ENCODE measurements around the gene APOM. TPM values are rescaled to one million over a fixed set of nuclear protein-coding genes. Genes with fewer than 3 reads are reported as not detected.

Gene APOM
- total RNA-seq, 4 donors from 2014 or later: 0.67 to 2.1 (median 1.1) TPM

DNA sequence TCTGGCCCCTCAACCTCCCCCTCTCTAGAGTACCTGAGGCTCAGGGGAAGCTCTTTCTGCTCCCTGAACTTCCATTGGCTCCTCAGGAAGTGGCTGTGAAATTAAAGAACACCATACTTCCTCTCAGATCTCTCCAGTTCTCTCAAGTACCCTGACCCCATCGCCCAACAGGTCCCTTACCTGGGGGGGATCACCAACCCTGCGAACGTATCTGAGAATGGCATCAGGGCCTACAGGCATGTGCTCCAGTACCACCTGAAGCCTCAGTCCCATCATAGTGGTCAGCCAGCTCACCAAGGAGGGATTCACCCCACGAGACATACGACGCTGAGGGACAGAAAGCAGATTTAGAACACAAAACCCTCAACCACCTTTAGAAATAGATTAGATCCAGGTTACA, 15.1 kb upstream of the APOM start:
- Histone ChIP-seq H3K27me3 (no peaks in the 10 kb centered on the region), H3K4me1 (no peaks in the 10 kb centered on the region), H3K27ac (no peak overlapping the region), H3K4me3 (no peak overlapping the region), H3K9me3 (no peaks in the 10 kb centered on the region), H3K36me3 (peaks cover 61 to 100% (median 70%) of the 10 kb centered on the region in 3 donors)
- WGBS, 2 donors: 98% methylated on average over 5 of the region's 6 CpGs
- intact Hi-C loops (cut with DNase I): no loop called here
- TF ChIP-seq, protein P1, sequence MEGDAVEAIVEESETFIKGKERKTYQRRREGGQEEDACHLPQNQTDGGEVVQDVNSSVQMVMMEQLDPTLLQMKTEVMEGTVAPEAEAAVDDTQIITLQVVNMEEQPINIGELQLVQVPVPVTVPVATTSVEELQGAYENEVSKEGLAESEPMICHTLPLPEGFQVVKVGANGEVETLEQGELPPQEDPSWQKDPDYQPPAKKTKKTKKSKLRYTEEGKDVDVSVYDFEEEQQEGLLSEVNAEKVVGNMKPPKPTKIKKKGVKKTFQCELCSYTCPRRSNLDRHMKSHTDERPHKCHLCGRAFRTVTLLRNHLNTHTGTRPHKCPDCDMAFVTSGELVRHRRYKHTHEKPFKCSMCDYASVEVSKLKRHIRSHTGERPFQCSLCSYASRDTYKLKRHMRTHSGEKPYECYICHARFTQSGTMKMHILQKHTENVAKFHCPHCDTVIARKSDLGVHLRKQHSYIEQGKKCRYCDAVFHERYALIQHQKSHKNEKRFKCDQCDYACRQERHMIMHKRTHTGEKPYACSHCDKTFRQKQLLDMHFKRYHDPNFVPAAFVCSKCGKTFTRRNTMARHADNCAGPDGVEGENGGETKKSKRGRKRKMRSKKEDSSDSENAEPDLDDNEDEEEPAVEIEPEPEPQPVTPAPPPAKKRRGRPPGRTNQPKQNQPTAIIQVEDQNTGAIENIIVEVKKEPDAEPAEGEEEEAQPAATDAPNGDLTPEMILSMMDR (IDR thresholded peaks at IDR 0.05): no peak
- no peak for TF ChIP-seq POLR2A (IDR thresholded peaks at IDR 0.05)
- DNase-seq: no peak

DNA sequence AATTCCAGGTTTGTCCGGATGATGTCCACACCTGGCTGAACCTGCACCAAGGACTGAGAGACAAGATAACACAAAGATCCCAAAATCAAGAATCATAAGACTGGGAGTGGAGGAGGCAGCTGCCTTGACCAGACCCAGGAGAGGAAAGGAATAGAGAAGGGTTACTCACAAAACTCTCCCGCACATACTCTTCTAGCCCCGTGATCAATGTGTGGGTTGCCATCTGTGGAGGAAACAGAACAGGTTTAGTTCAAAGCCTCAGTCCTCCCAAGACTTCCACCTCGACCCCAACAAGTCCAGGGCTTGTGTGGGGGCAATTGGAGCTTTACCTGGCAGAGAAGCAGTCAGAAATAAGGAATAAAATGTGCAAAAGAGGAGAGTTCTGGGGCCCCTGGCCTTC, 14.3 kb upstream of the APOM start:
- Histone ChIP-seq H3K4me3 (no peak overlapping the region), H3K27me3 (no peaks in the 10 kb centered on the region), H3K27ac (no peak overlapping the region), H3K9me3 (no peaks in the 10 kb centered on the region), H3K36me3 (peaks cover 54 to 100% (median 70%) of the 10 kb centered on the region in 3 donors), H3K4me1 (no peaks in the 10 kb centered on the region)
- no peak for DNase-seq
- intact Hi-C loops (cut with DNase I): no loop called here
- no peak for TF ChIP-seq POLR2A (IDR thresholded peaks at IDR 0.05)
- TF ChIP-seq, protein P1 (IDR thresholded peaks at IDR 0.05): no peak
- WGBS, 2 donors: 75 to 85% methylated on average over 4 of the region's 4 CpGs

DNA sequence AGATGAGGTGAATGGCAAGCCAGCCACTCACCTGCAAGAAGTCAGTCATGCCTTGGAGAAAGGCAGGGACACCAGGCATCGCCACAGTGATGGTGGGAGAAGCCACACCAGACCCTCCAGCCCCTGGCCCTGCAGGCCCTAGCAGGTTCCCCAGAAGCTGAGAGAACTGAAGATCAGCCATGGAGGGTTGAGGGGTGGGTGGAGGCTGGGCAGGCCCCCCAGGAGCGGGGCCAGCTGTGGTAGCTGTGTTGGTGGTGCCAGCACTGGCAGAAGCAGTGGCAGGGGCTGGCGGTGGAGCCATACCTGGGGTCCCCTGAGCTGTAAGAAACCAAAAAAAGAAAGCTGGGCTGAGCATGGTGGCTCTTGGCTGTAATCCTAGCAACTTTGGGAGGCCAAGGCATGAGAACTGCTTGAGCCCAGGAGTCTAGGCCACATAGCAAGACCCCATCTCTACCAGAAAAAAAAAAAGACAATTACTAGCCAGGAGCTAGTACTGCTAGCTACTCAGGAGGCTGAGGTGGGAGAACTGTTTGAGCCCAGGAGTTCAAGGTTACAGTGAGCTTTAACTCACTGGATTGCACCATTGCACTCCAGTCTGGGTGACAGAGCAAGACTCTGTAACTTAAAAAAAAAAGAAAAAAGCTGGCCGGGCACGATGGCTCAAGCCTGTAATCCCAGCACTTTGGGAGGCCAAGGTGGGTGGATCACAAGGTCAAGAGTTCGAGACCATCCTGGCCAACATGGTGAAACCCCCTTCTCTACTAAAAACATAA, 12.7 kb upstream of the APOM start:
- Histone ChIP-seq H3K27ac (no peak overlapping the region), H3K9me3 (no peaks in the 10 kb centered on the region), H3K36me3 (peaks cover 61 to 100% (median 70%) of the 10 kb centered on the region in 3 donors), H3K4me3 (no peak overlapping the region), H3K4me1 (no peaks in the 10 kb centered on the region), H3K27me3 (no peaks in the 10 kb centered on the region)
- TF ChIP-seq, protein P1 (IDR thresholded peaks at IDR 0.05): no peak
- no peak for TF ChIP-seq POLR2A (IDR thresholded peaks at IDR 0.05)
- 88 to 90% methylated on average over 6 of the region's 6 CpGs for WGBS, 2 donors
- intact Hi-C loops (cut with DNase I): no loop called here
- no peak for DNase-seq

DNA sequence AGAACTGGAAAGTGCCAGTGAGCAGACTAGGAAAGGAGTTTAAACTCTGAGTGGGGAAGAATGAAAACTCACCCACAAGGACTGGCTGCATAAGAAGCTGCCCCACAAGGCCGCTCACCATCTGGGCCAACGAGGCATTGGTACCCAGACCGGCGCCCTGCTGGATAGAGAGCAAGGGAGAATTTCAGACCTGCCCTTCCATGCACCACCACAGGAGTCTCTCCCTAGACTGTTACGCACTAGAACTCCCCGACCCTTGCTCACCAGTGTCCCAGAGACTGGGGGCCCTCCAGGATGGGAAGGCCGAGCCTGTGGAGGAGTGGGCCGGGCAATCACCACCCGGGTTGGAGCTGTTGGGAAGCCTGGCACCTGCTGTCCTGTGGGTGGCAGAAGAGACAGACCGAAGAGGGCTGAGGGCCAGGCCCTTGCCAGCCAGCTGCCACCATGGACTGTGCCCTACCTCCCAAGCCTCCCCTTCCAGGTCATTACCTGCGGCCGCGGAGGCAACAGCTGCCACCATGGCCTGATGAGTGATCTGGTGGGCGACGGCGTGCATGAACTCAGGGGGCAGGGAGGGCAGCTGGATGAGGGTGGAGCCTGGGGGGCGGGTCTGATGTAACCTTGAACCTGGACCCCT, 11.8 kb upstream of the APOM start:
- Histone ChIP-seq H3K4me3 (no peak overlapping the region), H3K9me3 (no peaks in the 10 kb centered on the region), H3K4me1 (no peaks in the 10 kb centered on the region), H3K27ac (no peak overlapping the region), H3K36me3 (peaks cover 68 to 100% (median 80%) of the 10 kb centered on the region in 3 donors), H3K27me3 (no peaks in the 10 kb centered on the region)
- DNase-seq: no peak
- TF ChIP-seq, protein P1 (IDR thresholded peaks at IDR 0.05): no peak
- TF ChIP-seq POLR2A (IDR thresholded peaks at IDR 0.05): no peak
- WGBS, 2 donors: 81 to 93% methylated on average over 9 of the region's 17 CpGs
- intact Hi-C loops (cut with DNase I): no loop called here

DNA sequence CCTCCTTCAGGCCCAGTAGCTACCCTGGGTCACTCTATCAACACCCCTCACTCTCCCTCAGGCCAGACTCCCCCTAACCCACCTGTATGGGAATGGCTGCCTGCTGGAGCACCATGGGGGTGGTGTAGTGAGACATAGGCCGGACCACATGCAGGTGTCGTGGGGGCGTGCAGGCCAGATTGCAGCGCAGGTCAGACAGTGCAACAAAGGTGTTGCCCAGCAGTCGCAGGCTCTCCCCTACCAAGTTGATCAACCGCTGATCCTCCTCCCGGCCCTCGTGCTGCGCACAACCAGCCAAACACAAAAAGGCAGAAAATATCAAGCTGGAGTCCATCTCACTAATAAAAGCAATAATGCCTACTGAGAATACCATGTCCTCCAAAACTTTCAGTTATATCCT, 10.4 kb upstream of the APOM start:
- H3K9me3 ChIP-seq: no peaks in the 10 kb centered on the region
- no peak overlapping the region for H3K27ac ChIP-seq
- TF ChIP-seq POLR2A (IDR thresholded peaks at IDR 0.05): no peak
- intact Hi-C loops (cut with DNase I): no loop called here
- no peak overlapping the region for H3K4me3 ChIP-seq
- H3K36me3 ChIP-seq: peaks cover 68 to 100% (median 83%) of the 10 kb centered on the region in 3 donors
- no peak for DNase-seq
- H3K27me3 ChIP-seq: no peaks in the 10 kb centered on the region
- WGBS, 2 donors: 94 to 97% methylated on average over 4 to 5 of the region's 9 CpGs
- peaks cover 0 to 5% (median 3%) of the 10 kb centered on the region in 3 donors for H3K4me1 ChIP-seq

Data from esophagus squamous epithelium (tissue), 5 donors.